OCI-LY7 (cell line): ENCODE measurements around the gene PM20D1. TPM values are rescaled to one million over a fixed set of nuclear protein-coding genes. Genes with fewer than 3 reads are reported as not detected.

Experiments used
- BruUV-seq: library from RNA; stranded (reverse); fragments of 400-500 nt; replicated peaks from 2 replicates; lab custom pipeline; 2021; lab: Mats Ljungman, UMichigan
- CTCF ChIA-PET: fragments of 300-600 bp; sonication (Branson Sonifier 250); formaldehyde crosslinking; loops from one replicate; lab custom pipeline; 2022; ENCODE audit warnings: antibody characterized with exemption; ENCODE audit not compliant: unreplicated experiment; lab: Charles Lee
- POLR2A ChIA-PET: fragments of 300-600 bp; sonication (Branson Sonifier 250); formaldehyde crosslinking; loops from one replicate; lab custom pipeline; 2022; ENCODE audit warnings: antibody characterized with exemption; lab: Charles Lee
- DNase-seq: peaks from one replicate; pipeline ENCODE4 v3.0.0-alpha.2; 2015; ENCODE audit warnings: low spot score
- H2AFZ ChIP-seq: fragments of 200-600 bp; sonication (generic), shearing (Covaris generic); 2 replicates; pipeline ENCODE4 v1.6.1; 2014; ENCODE audit warnings: mild to moderate bottlenecking, antibody characterized with exemption, low read length, moderate library complexity
- H3K27ac ChIP-seq: fragments of 200-600 bp; sonication (generic); 2 replicates; pipeline ENCODE4 v1.5.1; 2014; ENCODE audit warnings: mixed run types, low read depth, mild to moderate bottlenecking, moderate library complexity, low read length, inconsistent platforms; ENCODE audit not compliant: poor library complexity, severe bottlenecking
- H3K36me3 ChIP-seq: fragments of 200-600 bp; sonication (generic); 2 replicates; pipeline ENCODE4 v1.6.1; 2014; ENCODE audit warnings: mild to moderate bottlenecking, antibody characterized with exemption, low read length, moderate library complexity, mixed read lengths; ENCODE audit not compliant: insufficient read depth
- H3K4me1 ChIP-seq: fragments of 200-600 bp; sonication (generic); 2 replicates; pipeline ENCODE4 v1.5.1; 2014; ENCODE audit warnings: mild to moderate bottlenecking, low read length; ENCODE audit not compliant: insufficient read depth, poor library complexity, severe bottlenecking
- H3K4me2 ChIP-seq: fragments of 200-600 bp; sonication (generic); 2 replicates; pipeline ENCODE4 v1.6.1; 2014; ENCODE audit warnings: mild to moderate bottlenecking, low read length
- H3K4me3 ChIP-seq: fragments of 200-600 bp; sonication (generic); 2 replicates; pipeline ENCODE4 v1.5.1; 2014; ENCODE audit warnings: mild to moderate bottlenecking, low read depth, low read length; ENCODE audit not compliant: poor library complexity, severe bottlenecking
- H3K79me2 ChIP-seq: fragments of 200-600 bp; sonication (generic); 2 replicates; pipeline ENCODE4 v1.6.1; 2016; ENCODE audit warnings: low read depth, mild to moderate bottlenecking, low read length, moderate library complexity, mixed read lengths; ENCODE audit not compliant: insufficient read depth
- H3K9me2 ChIP-seq: fragments of 200-600 bp; sonication (generic); 2 replicates; pipeline ENCODE4 v1.6.1; 2016; ENCODE audit warnings: mild to moderate bottlenecking, low read length, mixed read lengths; ENCODE audit not compliant: insufficient read depth
- H3K9me3 ChIP-seq: fragments of 200-600 bp; sonication (generic); 2 replicates; pipeline ENCODE4 v1.6.1; 2014; ENCODE audit warnings: mild to moderate bottlenecking, mixed run types, low read length, mixed read lengths
- H4K20me1 ChIP-seq: fragments of 200-600 bp; sonication (generic); 2 replicates; pipeline ENCODE4 v1.6.1; 2014; ENCODE audit warnings: mild to moderate bottlenecking, antibody characterized with exemption, low read length, moderate library complexity, mixed read lengths; ENCODE audit not compliant: insufficient read depth
- CTCF ChIP-seq: fragments of 200-600 bp; sonication (generic); conservative IDR thresholded peaks from 2 replicates; pipeline ENCODE4 v1.5.1; 2014; ENCODE audit warnings: mild to moderate bottlenecking, antibody characterized with exemption, low read length, moderate library complexity, mixed read lengths
- EZH2phosphoT487 ChIP-seq: fragments of 200-600 bp; sonication (generic); IDR thresholded peaks from 2 replicates; pipeline ENCODE4 v1.6.1; 2018; ENCODE audit warnings: low read depth, borderline replicate concordance, mild to moderate bottlenecking, mixed run types, antibody characterized with exemption, low read length, moderate library complexity, mixed read lengths
- intact Hi-C: fragments of 100-400 bp; cut with micrococcal nuclease; formaldehyde crosslinking; loops from one replicate; pipeline ENCODE4 v1.10.0; 2022; ENCODE audit not compliant: unreplicated experiment
- total RNA-seq, 2 experiments: library from RNA; depleted of rRNA in 1 of 2; stranded (reverse); fragments of >200 nt in 1 of 2; shearing (Covaris generic) in 1 of 2; gene quantifications; 2 replicates each; pipeline ENCODE4 v1.2.3, GENCODE V29; 2014 to 2022

PM20D1 gene
- total RNA-seq, 2 experiments from 2014 or later: not detected

DNA sequence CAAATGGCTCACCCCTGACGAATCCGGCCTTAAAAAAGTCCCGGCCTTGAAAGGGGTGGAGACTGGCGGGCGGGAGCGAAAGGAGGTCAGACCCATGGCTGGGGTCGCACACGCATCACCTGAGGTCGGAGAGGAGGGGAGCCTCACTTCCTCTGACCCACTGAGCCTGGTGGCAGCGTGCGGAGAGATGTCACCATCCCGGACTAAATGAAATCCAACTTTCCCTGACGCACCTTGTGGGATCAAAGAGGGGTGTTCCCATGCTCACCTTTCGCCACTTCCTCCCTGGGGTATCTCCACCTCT, 36.2 kb downstream of the PM20D1 start:
- no peak for DNase-seq
- CTCF ChIA-PET: no interaction called here
- intact Hi-C loops: no loop called here
- no peaks in the 10 kb centered on the region for H3K9me2 ChIP-seq
- H3K9me3 ChIP-seq: no peaks in the 10 kb centered on the region
- H3K4me3 ChIP-seq: peak overlapping the region; percentile 86
- H3K27ac ChIP-seq: no peak overlapping the region
- H3K36me3 ChIP-seq: no peaks in the 10 kb centered on the region
- no peaks in the 10 kb centered on the region for H4K20me1 ChIP-seq
- TF ChIP-seq EZH2phosphoT487 (no peak), CTCF (no peak)
- no TSS peak for BruUV-seq
- peaks cover 17% of the 10 kb centered on the region for H3K4me1 ChIP-seq
- POLR2A ChIA-PET: no interaction called here
- H2AFZ ChIP-seq: peak overlapping the region; percentile 93; the same call in 1 of the 2 replicates
- H3K4me2 ChIP-seq: peak overlapping the region; percentile 99
- H3K79me2 ChIP-seq: no peaks in the 10 kb centered on the region

DNA sequence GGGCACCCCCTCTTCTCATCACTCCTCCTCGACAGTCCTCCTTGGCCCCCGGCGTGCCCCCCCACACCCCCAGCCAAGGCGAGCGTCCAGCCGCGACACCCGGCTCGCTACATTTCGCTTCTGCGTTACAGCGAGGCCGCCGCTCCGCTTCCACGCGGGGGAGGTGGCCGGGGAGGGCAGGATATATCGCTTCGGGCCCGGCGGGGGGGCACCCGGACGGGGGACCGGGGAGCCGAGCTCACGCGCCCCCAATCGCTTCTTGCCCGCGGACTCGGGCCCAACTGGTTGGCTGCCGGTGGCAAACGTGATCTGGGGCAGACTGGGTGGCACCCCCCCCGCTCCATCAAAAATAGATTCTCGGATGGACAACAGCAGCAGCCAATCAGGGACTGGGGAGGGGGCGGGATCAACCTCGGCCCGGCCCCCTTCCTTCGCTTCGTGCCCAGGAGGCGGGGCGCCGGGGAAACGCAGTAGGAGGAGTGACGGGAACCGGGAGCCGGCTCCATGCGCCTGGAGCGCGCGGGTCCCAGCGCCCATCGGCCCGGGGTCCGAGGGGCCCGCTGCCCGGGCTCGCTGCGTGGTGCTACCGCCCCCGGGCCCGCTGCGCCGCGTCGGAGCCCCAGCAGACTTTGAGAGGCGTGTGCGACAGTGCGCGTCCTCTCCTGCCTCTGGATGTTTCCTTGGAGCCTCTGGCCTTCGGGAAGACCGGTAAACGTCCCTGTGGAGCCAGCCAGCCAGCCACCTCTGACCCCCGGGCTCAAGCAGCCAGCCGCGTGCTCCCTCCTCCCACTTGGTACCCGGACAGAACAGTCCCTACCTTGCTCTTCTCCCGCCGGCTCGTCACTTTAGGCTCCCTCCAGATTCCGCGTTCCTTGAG, 36.8 kb downstream of the PM20D1 start, which contains the start of gene SLC41A1:
SLC41A1 (minus strand) TSS at position 321 of the 877 bp plus-strand sequence. CDS start 2,757 bp downstream, outside the sequence.
- no peak for TF ChIP-seq EZH2phosphoT487
- TF ChIP-seq CTCF: no peak
- H3K4me3 ChIP-seq: peak within 1 kb of the TSS; percentile 86
- no peaks in the 10 kb centered on the region for H4K20me1 ChIP-seq
- CTCF ChIA-PET: no interaction called here
- peaks cover 17% of the 10 kb centered on the region for H3K4me1 ChIP-seq
- peak; percentile 89 for DNase-seq
- H3K9me2 ChIP-seq: no peaks in the 10 kb centered on the region
- no peaks in the 10 kb centered on the region for H3K79me2 ChIP-seq
- H3K27ac ChIP-seq: no peak within 1 kb of the TSS
- POLR2A ChIA-PET: no interaction called here
- no peaks in the 10 kb centered on the region for H3K36me3 ChIP-seq
- H2AFZ ChIP-seq: peak within 1 kb of the TSS; percentile 93
- intact Hi-C loops: no loop called here
- no peaks in the 10 kb centered on the region for H3K9me3 ChIP-seq
- peak within 1 kb of the TSS; percentile 99 for H3K4me2 ChIP-seq
- BruUV-seq: no TSS peak
